K562 (cell line): ENCODE data around the gene SLC6A9. TPM values are rescaled to one million over a fixed set of nuclear protein-coding genes. Genes with fewer than 3 reads are reported as not detected.

Source experiments
- ARID4B ChIP-seq: sonication (generic); formaldehyde crosslinking; IDR thresholded peaks from 2 replicates; pipeline ENCODE4 v1.8.0; 2022; ENCODE audit warnings: mild to moderate bottlenecking, missing genetic modification reagents
- CREB1 ChIP-seq, 2 experiments: sonication (generic) in 1 of 2; formaldehyde crosslinking in 1 of 2; IDR thresholded peaks; 2 replicates each; pipeline versions ENCODE4 v1.6.1 to v1.8.0; 2012 to 2022; ENCODE audit warnings: inconsistent platforms in 1 of 2, mild to moderate bottlenecking in 1 of 2, missing genetic modification reagents in 1 of 2, moderate library complexity in 1 of 2
- DMBX1 ChIP-seq: fragments of 250-450 bp; sonication (Bioruptor Pico); IDR thresholded peaks from 2 replicates; pipeline ENCODE4 v1.8.0; 2022; ENCODE audit warnings: inconsistent platforms, mild to moderate bottlenecking, moderate library complexity, borderline replicate concordance
- HES1 ChIP-seq: fragments of 450-650 bp; IDR thresholded peaks from 2 replicates; pipeline ENCODE4 v1.6.1; 2016; ENCODE audit warnings: low read depth, mild to moderate bottlenecking, moderate library complexity
- NR4A1 ChIP-seq, 2 experiments: fragments of 250-450 bp in 1 of 2; fragments of 450-650 bp in 1 of 2; sonication (Bioruptor Pico) in 1 of 2; IDR thresholded peaks; 2 replicates each; pipeline versions ENCODE4 v1.4.0 to v1.6.1; 2016 to 2020; ENCODE audit warnings: mild to moderate bottlenecking in 2 of 2, missing compliant biosample characterization in 1 of 2, missing genetic modification characterization in 1 of 2, moderate library complexity in 1 of 2
- TEAD2 ChIP-seq: fragments of 450-650 bp; IDR thresholded peaks from 2 replicates; pipeline ENCODE4 v1.6.1; 2016; ENCODE audit warnings: missing genetic modification characterization, control low read depth, missing compliant biosample characterization
- XRCC4 ChIP-seq: IDR thresholded peaks from one replicate; pipeline ENCODE4 v1.6.1; 2011; ENCODE audit not compliant: insufficient read depth, insufficient read length; ENCODE audit errors: extremely low read depth
- ZNF24 ChIP-seq: fragments of 450-650 bp; IDR thresholded peaks from 2 replicates; pipeline ENCODE4 v1.6.1; 2016
- ZNF408 ChIP-seq: fragments of 250-450 bp; sonication (Bioruptor Pico); IDR thresholded peaks from 2 replicates; pipeline ENCODE4 v1.4.0; 2020; ENCODE audit warnings: low read depth, mild to moderate bottlenecking, moderate library complexity
- ZNF609 ChIP-seq: sonication (generic); formaldehyde crosslinking; IDR thresholded peaks from 2 replicates; pipeline ENCODE4 v1.8.1; 2023; ENCODE audit warnings: missing genetic modification reagents, mild to moderate bottlenecking, borderline replicate concordance
- polyA plus RNA-seq, 8 experiments: library from polyadenylated mRNA; depleted of rRNA in 4 of 8; stranded (reverse) in 5 of 8; unstranded in 3 of 8; fragments of >200 nt; fragmentation: Nextera tagmentation in 2 of 8; fragmentation: Illumina TruSeq in 1 of 8; extraction: Ambion mirVana in 2 of 8; extraction: Trizol in 1 of 8; gene quantifications; 2 replicates each; pipeline versions ENCODE4 v1.2.1 to v1.2.3, GENCODE V29; 2011 to 2014; ENCODE audit warnings: inconsistent platforms in 1 of 8, missing spikeins in 1 of 8
- total RNA-seq, 7 experiments: library from RNA; depleted of rRNA in 6 of 7; stranded (reverse); fragments of >200 nt in 6 of 7; fragmentation: Illumina TruSeq in 2 of 7; extraction: Trizol in 2 of 7; gene quantifications; 2 replicates each; pipeline versions ENCODE4 v1.2.1 to v1.2.3, GENCODE V29; 2011 to 2021; ENCODE audit warnings: low replicate concordance in 1 of 7
- TF ChIP-seq, protein P1 (sequence below): fragments of 250-450 bp; sonication (Bioruptor Pico); IDR thresholded peaks from 2 replicates; pipeline ENCODE4 v1.8.0; 2022; ENCODE audit warnings: inconsistent platforms, mild to moderate bottlenecking, moderate library complexity, borderline replicate concordance
- TF ChIP-seq, protein P2 (sequence below), 2 experiments: fragments of 200-800 bp in 1 of 2; sonication (Bioruptor generic) in 1 of 2; sonication (generic) in 1 of 2; formaldehyde crosslinking in 1 of 2; IDR thresholded peaks in 1 of 2; conservative IDR thresholded peaks in 1 of 2; 2 replicates each; pipeline versions ENCODE4 v1.5.0 to v1.6.1; 2016 to 2020; ENCODE audit warnings: missing compliant biosample characterization in 1 of 2, missing genetic modification characterization in 1 of 2, missing genetic modification reagents in 1 of 2

Gene SLC6A9
- total and polyA plus RNA-seq, 9 of the 15 experiments (the other 6 are each of a cell fraction or from before 2014, with no cell fraction given) = 0.17 to 18.7 (median 2.9) TPM

GRCh38 chr1:43979528-43980254, 51.6 kb downstream of the SLC6A9 start (continued):
- no peak for TF ChIP-seq ZNF609 (CRISPR knock-in tag)
- TF ChIP-seq, protein P1, sequence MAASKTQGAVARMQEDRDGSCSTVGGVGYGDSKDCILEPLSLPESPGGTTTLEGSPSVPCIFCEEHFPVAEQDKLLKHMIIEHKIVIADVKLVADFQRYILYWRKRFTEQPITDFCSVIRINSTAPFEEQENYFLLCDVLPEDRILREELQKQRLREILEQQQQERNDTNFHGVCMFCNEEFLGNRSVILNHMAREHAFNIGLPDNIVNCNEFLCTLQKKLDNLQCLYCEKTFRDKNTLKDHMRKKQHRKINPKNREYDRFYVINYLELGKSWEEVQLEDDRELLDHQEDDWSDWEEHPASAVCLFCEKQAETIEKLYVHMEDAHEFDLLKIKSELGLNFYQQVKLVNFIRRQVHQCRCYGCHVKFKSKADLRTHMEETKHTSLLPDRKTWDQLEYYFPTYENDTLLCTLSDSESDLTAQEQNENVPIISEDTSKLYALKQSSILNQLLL (CRISPR knock-in tag) = no peak
- TF ChIP-seq CREB1 (IDR thresholded peaks at IDR 0.05) = no peak
- peak; percentile 13; the same call in 1 of the 2 replicates for TF ChIP-seq CREB1 (CRISPR knock-in tag; IDR thresholded peaks at IDR 0.05)
- TF ChIP-seq XRCC4 = no peak
- TF ChIP-seq, protein P2, sequence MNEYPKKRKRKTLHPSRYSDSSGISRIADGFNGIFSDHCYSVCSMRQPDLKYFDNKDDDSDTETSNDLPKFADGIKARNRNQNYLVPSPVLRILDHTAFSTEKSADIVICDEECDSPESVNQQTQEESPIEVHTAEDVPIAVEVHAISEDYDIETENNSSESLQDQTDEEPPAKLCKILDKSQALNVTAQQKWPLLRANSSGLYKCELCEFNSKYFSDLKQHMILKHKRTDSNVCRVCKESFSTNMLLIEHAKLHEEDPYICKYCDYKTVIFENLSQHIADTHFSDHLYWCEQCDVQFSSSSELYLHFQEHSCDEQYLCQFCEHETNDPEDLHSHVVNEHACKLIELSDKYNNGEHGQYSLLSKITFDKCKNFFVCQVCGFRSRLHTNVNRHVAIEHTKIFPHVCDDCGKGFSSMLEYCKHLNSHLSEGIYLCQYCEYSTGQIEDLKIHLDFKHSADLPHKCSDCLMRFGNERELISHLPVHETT (CRISPR knock-in tag; conservative IDR thresholded peaks at IDR 0.05 in 1 of 2, IDR thresholded peaks at IDR 0.05 in 1 of 2) = peak in 1 of 2 experiments; percentile 84; a peak in 1 of 4 replicates
- TF ChIP-seq NR4A1 (CRISPR knock-in tag; IDR thresholded peaks at IDR 0.05) = no peak
- TF ChIP-seq NR4A1 (tag; IDR thresholded peaks at IDR 0.05) = no peak
- TF ChIP-seq ZNF24 = no peak
- TF ChIP-seq ZNF408 = no peak
- TF ChIP-seq HES1 = no peak
- TF ChIP-seq DMBX1 (CRISPR knock-in tag) = no peak
- peak; percentile 89 for TF ChIP-seq ARID4B (CRISPR knock-in tag)
- no peak for TF ChIP-seq TEAD2 (tag)
